ENCODE measurements around the gene DERA.

DERA gene

GRCh38 chr12:16075887-16076286, 164.8 kb downstream of the DERA start:
- no peak for DNase-seq (ENCODE audit: low spot score)

GRCh38 chr12:16076557-16076956, 165.4 kb downstream of the DERA start:
- peak; percentile 70 for DNase-seq (ENCODE audit: low spot score)

GRCh38 chr12:16076970-16077522, 165.9 kb downstream of the DERA start:
- no peak for DNase-seq (ENCODE audit: low spot score)

GRCh38 chr12:16086462-16086861, 175.3 kb downstream of the DERA start:
- no peak for DNase-seq (ENCODE audit: low spot score)

- DNase-seq (ENCODE audit: low spot score): no peak
Observed at GRCh38 chr12:16086942-16087341, 175.8 kb downstream of the DERA start.
